GM19043 (cell line): ENCODE results near the gene ETS1.

Experiments
- ATAC-seq: cut with Tn5 transposase; IDR thresholded peaks from one replicate; pipeline ENCODE4 v1.9.1; 2021; ENCODE audit warnings: low read depth; ENCODE audit not compliant: unreplicated experiment

Gene ETS1

GRCh38 chr11:128596250-128596649 is 8.9 kb upstream of the ETS1 start:
- peak; percentile 51 for ATAC-seq

DNA sequence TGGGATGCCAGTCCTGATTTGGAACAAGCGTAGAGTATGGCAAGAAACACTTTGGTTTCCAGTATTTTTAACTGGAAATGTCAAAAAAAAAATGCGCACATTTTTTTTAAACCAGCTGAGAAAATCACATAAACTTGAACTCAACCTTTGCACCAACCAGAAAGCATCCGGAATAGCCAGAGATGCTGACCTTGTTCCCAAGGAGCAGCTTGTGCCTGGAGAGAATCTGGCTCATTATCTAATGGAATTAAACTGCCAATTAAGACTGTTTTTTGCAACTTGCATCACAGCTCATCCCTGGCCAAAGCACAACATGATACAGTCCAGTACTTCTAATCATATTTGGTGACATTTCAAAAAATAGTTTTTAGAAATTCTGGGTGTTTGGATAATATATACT is 8.4 kb upstream of the ETS1 start:
- no peak for ATAC-seq

GRCh38 chr11:128595221-128595620 is 7.9 kb upstream of the ETS1 start:
- no peak for ATAC-seq

- no peak for ATAC-seq
Observed at GRCh38 chr11:128594226-128594625, 6.9 kb upstream of the ETS1 start.

DNA sequence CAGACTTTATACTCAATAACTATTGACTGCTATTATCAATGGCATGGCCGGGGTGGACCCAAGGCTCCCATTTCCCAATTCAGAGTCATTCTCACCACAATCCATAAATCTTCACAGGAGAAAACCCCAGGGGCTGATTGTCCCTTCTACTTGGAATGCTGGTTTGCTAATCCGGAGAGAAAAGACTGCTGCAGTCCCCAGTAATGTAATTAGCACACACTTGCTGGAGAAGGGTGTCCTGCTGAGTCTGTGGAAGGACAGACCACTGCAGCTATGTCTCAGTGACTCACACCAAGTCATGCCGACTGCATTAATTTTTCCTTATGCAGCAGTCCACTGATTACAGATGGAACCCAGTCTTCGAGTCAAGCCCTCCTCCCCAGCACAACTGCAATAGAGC is 5.9 kb upstream of the ETS1 start:
- ATAC-seq: no peak

- ATAC-seq: no peak
Observed at GRCh38 chr11:128592454-128592853, 5.1 kb upstream of the ETS1 start.

DNA sequence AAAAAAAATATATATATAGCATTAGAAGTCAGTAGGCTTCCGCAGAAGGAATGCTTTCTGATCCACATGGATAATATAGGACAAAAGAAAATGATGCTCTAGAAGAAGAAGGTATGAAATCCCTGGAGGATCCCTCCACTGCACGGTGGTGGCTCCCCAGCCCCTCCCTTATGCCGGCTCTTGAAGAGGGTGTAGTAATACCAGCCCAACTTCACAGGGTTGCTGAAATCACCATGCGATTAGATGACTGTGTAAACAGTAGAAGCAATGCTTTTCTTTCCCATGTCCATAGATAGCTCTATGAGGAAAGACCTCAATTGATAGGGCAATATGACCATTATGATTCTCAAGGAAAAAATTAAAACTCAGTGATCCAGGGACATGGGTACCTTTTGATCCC is 3.2 kb upstream of the ETS1 start:
- ATAC-seq: no peak

- ATAC-seq: no peak
Observed at GRCh38 chr11:128589998-128590397, 2.6 kb upstream of the ETS1 start.

GRCh38 chr11:128588093-128588492 is 735 bp upstream of the ETS1 start:
- ATAC-seq: no peak

- ATAC-seq: no peak
Observed at GRCh38 chr11:128586689-128587088, 669 bp downstream of the ETS1 start.

- ATAC-seq: no peak
Observed at GRCh38 chr11:128585498-128586238, 1.7 kb downstream of the ETS1 start.

DNA sequence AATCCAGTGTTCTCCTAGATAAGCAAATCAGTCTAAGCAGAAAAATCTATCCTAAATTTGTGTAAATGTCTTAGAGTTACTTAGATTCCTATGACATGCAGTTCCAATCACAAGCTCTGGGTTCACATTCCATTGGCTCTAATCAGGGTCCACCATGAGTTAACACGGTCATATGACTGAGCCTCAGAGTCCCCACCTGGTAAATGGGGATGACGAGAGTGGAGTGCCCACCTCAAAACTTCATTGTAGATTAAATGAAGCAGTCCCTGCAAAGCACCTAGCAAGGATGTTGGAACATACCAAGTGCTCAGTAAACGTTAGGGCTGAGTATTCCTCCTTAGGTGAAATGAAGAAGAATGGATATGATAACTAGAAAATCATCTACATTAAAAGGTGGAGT is 3.1 kb downstream of the ETS1 start:
- no peak for ATAC-seq

DNA sequence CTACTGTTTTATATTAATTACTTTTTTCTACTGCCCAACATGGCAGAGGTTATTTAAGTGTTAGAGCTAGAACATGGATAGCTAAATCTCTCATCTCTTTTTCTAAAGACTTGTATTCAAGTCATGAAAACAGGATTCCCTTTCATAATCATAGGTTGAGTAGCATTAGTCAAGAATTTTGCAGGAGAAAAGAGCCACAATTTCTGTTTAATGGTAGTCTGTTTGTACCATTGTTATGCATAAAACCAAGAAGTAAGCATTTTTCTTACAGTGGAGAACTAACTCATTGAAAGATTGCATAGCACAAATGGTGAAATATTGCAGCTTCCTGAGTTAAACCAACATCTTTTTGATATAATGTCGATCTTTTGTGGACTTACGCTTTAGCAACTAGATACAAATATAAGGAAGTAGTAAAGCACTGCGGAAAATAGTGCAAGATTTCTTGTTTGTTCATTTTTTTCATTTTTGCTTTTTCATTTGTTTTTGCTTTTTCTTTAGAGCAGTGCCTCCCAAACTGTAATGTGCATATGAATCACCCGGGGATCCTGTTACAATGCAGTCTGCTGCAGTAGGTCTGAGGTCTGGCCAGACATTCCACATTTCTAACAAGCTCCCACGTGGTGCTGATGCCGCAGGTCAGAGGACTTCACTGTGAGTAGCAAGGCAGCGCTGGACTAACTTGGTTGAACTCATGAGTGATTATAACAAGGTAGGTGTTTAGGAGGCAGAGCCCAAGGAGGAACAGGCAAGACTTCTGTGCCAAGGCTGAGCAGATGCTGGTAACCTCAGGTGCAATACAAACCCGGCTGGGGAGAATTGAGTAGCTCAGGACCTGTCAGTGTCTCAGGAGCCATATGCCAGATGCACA is 4.6 kb downstream of the ETS1 start:
- no peak for ATAC-seq

DNA sequence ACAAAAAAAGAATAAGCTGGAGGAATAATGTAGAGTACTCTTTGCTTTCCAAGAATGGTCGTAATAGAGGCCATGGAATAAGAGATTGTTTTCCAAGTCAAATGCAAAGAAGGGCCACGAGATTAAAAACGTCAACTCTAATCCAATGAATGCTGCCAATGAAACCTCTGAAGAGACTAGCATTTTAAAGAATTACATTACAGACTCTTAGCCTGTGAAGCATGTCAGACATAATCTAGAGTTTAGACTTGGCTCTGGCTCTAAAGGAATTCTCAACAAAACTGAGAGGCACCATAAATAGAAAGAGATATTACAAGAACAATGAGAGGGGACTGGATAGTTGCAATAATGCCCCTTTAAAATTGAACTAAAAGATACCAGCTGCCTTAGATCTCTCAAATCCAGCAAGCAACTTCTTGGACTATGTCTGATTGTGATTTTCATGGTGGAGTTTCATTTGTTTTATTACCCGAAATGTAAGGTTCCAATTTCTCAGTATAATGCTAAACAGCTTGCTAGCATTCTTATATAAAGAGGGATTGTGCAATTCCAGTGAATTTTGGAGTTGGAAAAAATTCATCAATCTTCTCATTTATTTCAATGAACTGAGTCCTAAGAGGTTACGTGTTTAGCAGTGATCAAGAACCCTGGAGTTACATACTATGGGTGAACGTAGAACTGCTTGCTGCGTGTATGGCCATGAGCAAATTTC is 5.6 kb downstream of the ETS1 start:
- no peak for ATAC-seq

DNA sequence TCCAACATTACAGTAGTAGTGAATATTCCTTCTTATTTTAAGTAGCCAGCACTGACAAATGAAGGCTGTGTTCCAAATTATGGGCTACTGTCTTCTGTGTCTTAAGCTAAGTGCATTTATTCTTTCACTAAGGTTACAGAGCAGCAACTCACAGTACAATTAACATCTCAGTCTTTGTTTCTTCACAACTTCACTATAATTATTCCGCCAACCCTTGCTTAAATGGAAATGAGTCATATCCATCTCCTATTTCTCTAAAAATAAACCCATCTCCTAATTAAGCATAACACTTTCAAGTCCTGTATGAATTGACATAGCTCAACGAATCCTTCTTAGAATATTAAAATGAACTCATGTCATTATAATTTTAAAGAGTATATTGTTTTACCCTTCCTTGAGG is 6.7 kb downstream of the ETS1 start:
- no peak for ATAC-seq

- peak; percentile 89 for ATAC-seq
Observed at GRCh38 chr11:128579798-128580504, 7.4 kb downstream of the ETS1 start.

GRCh38 chr11:128576555-128576954 is 10.8 kb downstream of the ETS1 start:
- no peak for ATAC-seq

GRCh38 chr11:128575961-128576350 is 11.4 kb downstream of the ETS1 start:
- ATAC-seq: no peak

DNA sequence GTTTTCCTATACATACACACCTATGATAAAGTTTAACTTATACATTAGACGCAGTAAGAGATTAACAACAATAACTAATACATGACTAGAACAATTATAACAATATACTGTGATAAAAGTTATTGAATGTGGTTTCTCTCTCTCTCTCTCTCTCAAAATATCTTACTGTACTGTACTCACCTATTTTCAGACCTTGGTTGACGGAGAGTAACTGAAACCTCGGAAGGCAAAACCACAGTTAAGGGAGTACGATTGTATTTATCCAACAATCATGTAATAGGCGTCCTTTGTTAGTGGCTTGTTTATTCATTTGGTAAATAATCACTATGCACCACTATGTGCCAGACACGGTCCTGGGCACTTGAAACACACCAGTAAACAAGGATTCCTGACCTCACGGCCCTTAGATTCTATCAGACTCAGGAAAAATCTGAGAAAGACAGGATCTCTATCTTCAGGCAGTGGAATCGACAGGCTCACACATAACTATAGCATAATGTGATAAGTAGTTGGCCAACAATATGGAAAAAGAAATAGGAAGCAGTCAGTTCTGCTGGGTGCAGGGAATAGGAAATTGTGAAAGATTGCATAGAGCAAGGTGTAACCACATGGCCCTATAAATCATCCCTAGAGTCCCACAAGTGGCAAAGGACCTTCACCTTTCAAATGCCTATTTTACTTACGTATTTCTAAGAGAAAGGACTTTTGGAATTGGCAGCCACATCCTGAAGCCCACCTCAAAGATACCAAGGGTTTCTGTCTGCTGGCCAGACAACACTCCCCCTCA is 12.0 kb downstream of the ETS1 start:
- ATAC-seq: no peak

DNA sequence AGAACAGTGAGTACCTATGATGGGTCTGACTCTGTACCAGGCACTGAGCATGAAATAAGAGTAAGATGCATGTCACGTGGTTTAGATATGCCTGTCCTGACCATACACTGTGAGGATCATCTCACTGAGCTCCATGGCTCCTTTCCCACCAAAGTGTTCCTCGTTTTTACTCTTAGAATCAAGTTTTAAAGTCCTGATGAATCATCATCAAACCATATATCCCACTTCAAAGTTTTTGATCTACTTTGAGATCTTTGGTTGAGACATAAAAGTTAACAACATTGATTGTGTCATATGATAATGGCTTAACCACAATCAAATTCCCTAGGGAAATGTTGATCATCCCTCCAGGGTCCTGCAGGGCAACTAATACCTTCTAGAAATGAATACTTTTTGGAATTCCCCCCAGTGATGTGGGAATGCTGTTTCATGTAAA is 12.8 kb downstream of the ETS1 start:
- no peak for ATAC-seq
